Liver (tissue), 3 donors: ENCODE measurements around the gene SEMA5A.

Experiments used
- FOXA1 ChIP-seq: IDR thresholded peaks from 2 replicates; pipeline ENCODE4 v1.6.1; 2016; ENCODE audit warnings: antibody characterized with exemption
- HNF4A ChIP-seq, 2 donors: conservative IDR thresholded peaks; 2 replicates each; pipeline ENCODE4 v1.6.1; 2016; ENCODE audit warnings: antibody characterized with exemption in 2 of 2, mild to moderate bottlenecking in 2 of 2
- JUND ChIP-seq, 2 donors: IDR thresholded peaks; 2 replicates each; pipeline ENCODE4 v1.6.1; 2016; ENCODE audit warnings: antibody characterized with exemption in 2 of 2
- NR2F2 ChIP-seq: IDR thresholded peaks from 2 replicates; pipeline ENCODE4 v1.6.1; 2016; ENCODE audit warnings: antibody characterized with exemption
- RAD21 ChIP-seq, 2 donors: IDR thresholded peaks; 2 replicates each; pipeline ENCODE4 v1.6.1; 2016; ENCODE audit warnings: antibody characterized with exemption in 2 of 2, mild to moderate bottlenecking in 2 of 2
- SP1 ChIP-seq: IDR thresholded peaks from 2 replicates; pipeline ENCODE4 v1.6.1; 2018; ENCODE audit warnings: antibody characterized with exemption, mild to moderate bottlenecking
- TAF1 ChIP-seq: conservative IDR thresholded peaks from 2 replicates; pipeline ENCODE4 v1.6.1; 2016; ENCODE audit warnings: antibody characterized with exemption, mild to moderate bottlenecking
- YY1 ChIP-seq: IDR thresholded peaks from 2 replicates; pipeline ENCODE4 v1.6.1; 2016; ENCODE audit warnings: antibody characterized with exemption, mild to moderate bottlenecking
- ZBTB33 ChIP-seq: IDR thresholded peaks from 2 replicates; pipeline ENCODE4 v1.6.1; 2016; ENCODE audit warnings: antibody characterized with exemption
- TF ChIP-seq, protein P1 (sequence below): fragments of 150-350 bp; IDR thresholded peaks from 2 replicates; pipeline ENCODE4 v1.5.1; 2017; ENCODE audit warnings: improper control_type of control experiment, low read depth, low read length; ENCODE audit not compliant: missing input control
- TF ChIP-seq, protein P2 (sequence below): IDR thresholded peaks from 2 replicates; pipeline ENCODE4 v1.6.1; 2016; ENCODE audit warnings: antibody characterized with exemption
- TF ChIP-seq, protein P3 (sequence below): IDR thresholded peaks from 2 replicates; pipeline ENCODE4 v1.6.1; 2016; ENCODE audit warnings: antibody characterized with exemption, mild to moderate bottlenecking
- donor health status: healthy.
- donor health status: healthy.

DNA sequence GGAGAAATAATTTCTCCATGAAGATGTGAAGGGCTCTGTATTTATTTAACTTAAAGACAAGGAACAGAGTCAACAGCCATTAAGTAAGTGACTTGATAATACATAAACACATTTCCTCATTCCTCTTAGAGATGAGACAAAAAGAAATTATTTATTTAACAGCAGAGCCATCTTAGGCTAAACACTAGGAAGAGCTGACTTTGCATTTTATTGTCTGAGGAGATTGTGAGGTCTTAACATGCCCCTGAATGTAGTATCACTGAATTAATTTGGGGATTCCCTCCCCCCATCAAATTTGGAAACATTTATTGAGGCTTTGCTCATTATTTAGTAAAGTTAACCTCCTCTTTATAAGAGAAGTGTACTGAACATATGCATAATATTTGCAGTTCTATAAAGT, 49.0 kb upstream of the SEMA5A start:
- TF ChIP-seq, protein P1, sequence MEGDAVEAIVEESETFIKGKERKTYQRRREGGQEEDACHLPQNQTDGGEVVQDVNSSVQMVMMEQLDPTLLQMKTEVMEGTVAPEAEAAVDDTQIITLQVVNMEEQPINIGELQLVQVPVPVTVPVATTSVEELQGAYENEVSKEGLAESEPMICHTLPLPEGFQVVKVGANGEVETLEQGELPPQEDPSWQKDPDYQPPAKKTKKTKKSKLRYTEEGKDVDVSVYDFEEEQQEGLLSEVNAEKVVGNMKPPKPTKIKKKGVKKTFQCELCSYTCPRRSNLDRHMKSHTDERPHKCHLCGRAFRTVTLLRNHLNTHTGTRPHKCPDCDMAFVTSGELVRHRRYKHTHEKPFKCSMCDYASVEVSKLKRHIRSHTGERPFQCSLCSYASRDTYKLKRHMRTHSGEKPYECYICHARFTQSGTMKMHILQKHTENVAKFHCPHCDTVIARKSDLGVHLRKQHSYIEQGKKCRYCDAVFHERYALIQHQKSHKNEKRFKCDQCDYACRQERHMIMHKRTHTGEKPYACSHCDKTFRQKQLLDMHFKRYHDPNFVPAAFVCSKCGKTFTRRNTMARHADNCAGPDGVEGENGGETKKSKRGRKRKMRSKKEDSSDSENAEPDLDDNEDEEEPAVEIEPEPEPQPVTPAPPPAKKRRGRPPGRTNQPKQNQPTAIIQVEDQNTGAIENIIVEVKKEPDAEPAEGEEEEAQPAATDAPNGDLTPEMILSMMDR: no peak
- TF ChIP-seq RAD21 (IDR thresholded peaks at IDR 0.05) (no peak), FOXA1 (no peak), TAF1 (no peak), SP1 (no peak), HNF4A (conservative IDR thresholded peaks at IDR 0.05) (no peak), YY1 (no peak), JUND (IDR thresholded peaks at IDR 0.05) (no peak), ZBTB33 (no peak), NR2F2 (no peak)
- TF ChIP-seq, protein P2, sequence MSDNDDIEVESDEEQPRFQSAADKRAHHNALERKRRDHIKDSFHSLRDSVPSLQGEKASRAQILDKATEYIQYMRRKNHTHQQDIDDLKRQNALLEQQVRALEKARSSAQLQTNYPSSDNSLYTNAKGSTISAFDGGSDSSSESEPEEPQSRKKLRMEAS: no peak
- TF ChIP-seq, protein P3, sequence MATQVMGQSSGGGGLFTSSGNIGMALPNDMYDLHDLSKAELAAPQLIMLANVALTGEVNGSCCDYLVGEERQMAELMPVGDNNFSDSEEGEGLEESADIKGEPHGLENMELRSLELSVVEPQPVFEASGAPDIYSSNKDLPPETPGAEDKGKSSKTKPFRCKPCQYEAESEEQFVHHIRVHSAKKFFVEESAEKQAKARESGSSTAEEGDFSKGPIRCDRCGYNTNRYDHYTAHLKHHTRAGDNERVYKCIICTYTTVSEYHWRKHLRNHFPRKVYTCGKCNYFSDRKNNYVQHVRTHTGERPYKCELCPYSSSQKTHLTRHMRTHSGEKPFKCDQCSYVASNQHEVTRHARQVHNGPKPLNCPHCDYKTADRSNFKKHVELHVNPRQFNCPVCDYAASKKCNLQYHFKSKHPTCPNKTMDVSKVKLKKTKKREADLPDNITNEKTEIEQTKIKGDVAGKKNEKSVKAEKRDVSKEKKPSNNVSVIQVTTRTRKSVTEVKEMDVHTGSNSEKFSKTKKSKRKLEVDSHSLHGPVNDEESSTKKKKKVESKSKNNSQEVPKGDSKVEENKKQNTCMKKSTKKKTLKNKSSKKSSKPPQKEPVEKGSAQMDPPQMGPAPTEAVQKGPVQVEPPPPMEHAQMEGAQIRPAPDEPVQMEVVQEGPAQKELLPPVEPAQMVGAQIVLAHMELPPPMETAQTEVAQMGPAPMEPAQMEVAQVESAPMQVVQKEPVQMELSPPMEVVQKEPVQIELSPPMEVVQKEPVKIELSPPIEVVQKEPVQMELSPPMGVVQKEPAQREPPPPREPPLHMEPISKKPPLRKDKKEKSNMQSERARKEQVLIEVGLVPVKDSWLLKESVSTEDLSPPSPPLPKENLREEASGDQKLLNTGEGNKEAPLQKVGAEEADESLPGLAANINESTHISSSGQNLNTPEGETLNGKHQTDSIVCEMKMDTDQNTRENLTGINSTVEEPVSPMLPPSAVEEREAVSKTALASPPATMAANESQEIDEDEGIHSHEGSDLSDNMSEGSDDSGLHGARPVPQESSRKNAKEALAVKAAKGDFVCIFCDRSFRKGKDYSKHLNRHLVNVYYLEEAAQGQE: no peak
